ENCODE results near the gene FKBP10.

DNA sequence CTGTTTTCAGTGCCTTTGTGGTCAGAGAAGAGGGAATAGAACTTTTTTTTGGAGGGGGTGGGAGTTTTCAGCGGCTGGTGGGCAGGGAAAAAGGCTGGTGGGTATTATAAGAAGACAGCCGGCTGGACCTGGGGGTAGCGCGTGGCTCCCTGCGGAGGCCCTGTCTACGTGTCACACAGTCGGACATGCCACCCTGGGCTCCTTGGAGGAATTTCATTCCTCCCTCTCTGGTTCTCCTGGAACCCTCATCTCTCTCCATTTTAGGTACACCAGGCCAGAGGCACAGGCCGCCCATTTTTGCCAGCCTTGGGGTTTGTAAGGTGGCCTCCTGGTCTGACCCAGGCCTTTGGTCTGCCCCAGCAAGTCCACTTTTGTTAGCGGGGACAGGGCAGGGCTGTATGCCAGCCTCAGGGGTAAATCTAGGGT lies 908 bp downstream of the FKBP10 start:
- TF ChIP-seq, protein P1, sequence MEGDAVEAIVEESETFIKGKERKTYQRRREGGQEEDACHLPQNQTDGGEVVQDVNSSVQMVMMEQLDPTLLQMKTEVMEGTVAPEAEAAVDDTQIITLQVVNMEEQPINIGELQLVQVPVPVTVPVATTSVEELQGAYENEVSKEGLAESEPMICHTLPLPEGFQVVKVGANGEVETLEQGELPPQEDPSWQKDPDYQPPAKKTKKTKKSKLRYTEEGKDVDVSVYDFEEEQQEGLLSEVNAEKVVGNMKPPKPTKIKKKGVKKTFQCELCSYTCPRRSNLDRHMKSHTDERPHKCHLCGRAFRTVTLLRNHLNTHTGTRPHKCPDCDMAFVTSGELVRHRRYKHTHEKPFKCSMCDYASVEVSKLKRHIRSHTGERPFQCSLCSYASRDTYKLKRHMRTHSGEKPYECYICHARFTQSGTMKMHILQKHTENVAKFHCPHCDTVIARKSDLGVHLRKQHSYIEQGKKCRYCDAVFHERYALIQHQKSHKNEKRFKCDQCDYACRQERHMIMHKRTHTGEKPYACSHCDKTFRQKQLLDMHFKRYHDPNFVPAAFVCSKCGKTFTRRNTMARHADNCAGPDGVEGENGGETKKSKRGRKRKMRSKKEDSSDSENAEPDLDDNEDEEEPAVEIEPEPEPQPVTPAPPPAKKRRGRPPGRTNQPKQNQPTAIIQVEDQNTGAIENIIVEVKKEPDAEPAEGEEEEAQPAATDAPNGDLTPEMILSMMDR (IDR thresholded peaks at IDR 0.05 in 2 of 3, conservative IDR thresholded peaks at IDR 0.05 in 1 of 3; ENCODE audit: control insufficient read depth in 2 of 3, extremely low read depth in 1 of 3, insufficient read depth in 1 of 3, low read depth in 3 of 3, low read length in 3 of 3): no peak
- TF ChIP-seq FOXM1 (IDR thresholded peaks at IDR 0.05; ENCODE audit: low read depth, low read length) (no peak), EZH2 (IDR thresholded peaks at IDR 0.05; ENCODE audit: borderline replicate concordance, control insufficient read depth, low read depth, low read length) (no peak), BMI1 (IDR thresholded peaks at IDR 0.05; ENCODE audit: borderline replicate concordance) (no peak), BRCA1 (IDR thresholded peaks at IDR 0.05; ENCODE audit: low read depth, low read length) (no peak), TBL1XR1 (IDR thresholded peaks at IDR 0.05; ENCODE audit: low read depth, low read length) (no peak), SREBF2 (IDR thresholded peaks at IDR 0.05; ENCODE audit: low read length) (no peak)

All from GM12878 (cell line).